ENCODE results near the gene SMC5. TPM values are rescaled to one million over a fixed set of nuclear protein-coding genes. Genes with fewer than 3 reads are reported as not detected.
A peak's percentile ranks its signal among the peaks of the same experiment; 100 is the strongest.
"Not testable (repeated sequence)": the region's sequence is repeated elsewhere in the genome, so short reads cannot be mapped to it uniquely, and the experiment has no call there.

Gene SMC5
- total and polyA plus RNA-seq, 9 donors: 20.0 to 41.2 (median 29.3) TPM

DNA sequence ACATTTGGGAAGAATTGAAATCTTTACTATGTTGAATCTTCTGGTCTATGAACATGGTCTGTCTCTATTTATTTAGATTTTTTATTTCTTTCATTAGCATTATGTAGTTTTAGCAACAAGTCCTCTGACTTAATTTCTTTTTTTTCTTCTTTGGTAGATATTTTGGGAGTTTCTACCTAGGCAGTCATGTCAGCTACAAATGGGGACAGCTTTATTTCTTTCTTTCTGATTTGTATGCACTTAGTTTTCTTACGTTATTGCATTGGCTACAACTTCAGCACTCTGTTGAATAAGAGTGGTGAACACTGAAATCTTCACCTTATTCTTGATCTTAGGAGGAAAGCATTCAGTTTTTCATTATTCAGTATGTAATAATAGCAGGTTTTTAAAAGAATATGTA is 33.5 kb downstream of the SMC5 start:
- no peak overlapping the region for H3K27ac ChIP-seq (ENCODE audit: low read length)
- WGBS (ENCODE audit: insufficient coverage): no CpG with 5 or more reads among the region's 1 CpG
- no peak overlapping the region for H3K4me3 ChIP-seq (ENCODE audit: low read length)
- peaks cover 21% of the 10 kb centered on the region for H3K9me3 ChIP-seq (replicated peaks; ENCODE audit: control insufficient read depth, low read depth, low read length)
- H3K4me1 ChIP-seq (ENCODE audit: control insufficient read depth, insufficient read depth, low read length): no peaks in the 10 kb centered on the region
- H3K36me3 ChIP-seq (ENCODE audit: control insufficient read depth, insufficient read depth, low read length): peaks cover 11% of the 10 kb centered on the region
- DNase-seq: no peak
- H3K27me3 ChIP-seq (ENCODE audit: control insufficient read depth, insufficient read depth, low read length): no peaks in the 10 kb centered on the region

DNA sequence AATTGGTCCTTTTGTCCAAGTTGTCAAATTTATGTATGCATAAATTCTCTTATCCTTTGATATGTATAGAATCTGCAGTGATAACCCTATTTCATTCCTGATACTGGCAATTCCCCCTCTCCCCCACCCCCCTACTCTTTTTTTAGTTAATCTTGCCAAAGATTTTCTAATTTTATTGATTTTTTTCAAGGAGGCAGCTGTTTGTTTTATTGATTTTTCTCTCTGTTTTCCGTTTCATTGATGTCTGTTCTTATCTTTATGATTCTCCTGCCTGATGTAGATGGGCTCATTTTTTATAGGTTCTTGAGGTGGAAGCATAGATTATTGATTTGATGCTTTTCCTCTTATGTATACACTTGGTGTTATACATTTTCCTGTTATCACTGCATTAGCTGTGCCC is 34.4 kb downstream of the SMC5 start:
- peaks cover 21% of the 10 kb centered on the region for H3K9me3 ChIP-seq (replicated peaks; ENCODE audit: control insufficient read depth, low read depth, low read length)
- no peak overlapping the region for H3K4me3 ChIP-seq (ENCODE audit: low read length)
- no peaks in the 10 kb centered on the region for H3K4me1 ChIP-seq (ENCODE audit: control insufficient read depth, insufficient read depth, low read length)
- H3K27ac ChIP-seq (ENCODE audit: low read length): no peak overlapping the region
- DNase-seq: no peak
- H3K27me3 ChIP-seq (ENCODE audit: control insufficient read depth, insufficient read depth, low read length): no peaks in the 10 kb centered on the region
- no CpG with 5 or more reads among the region's 1 CpG for WGBS (ENCODE audit: insufficient coverage)
- H3K36me3 ChIP-seq (ENCODE audit: control insufficient read depth, insufficient read depth, low read length): peaks cover 13% of the 10 kb centered on the region

DNA sequence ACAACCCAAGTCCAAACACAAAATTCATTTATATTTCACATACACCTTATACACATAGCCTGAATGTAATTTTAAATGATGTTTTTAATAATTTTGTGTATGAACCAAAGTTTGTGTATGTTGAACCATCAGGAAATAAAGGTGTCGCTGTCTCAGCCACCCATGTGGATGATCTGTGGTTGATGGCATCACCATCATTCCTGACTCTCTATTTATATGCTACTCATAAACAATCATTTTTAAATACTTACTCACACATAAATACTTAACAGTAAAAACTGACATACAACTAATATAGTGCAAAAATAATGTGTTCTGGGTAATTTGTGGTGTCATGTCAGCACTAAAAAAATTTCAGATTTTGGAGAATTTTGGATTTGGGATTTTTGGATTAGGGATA is 38.4 kb downstream of the SMC5 start:
- DNase-seq: no peak
- Histone ChIP-seq H3K36me3 (ENCODE audit: control insufficient read depth, insufficient read depth, low read length) (peaks cover 11% of the 10 kb centered on the region), H3K4me3 (ENCODE audit: low read length) (no peak overlapping the region), H3K4me1 (ENCODE audit: control insufficient read depth, insufficient read depth, low read length) (no peaks in the 10 kb centered on the region), H3K27me3 (ENCODE audit: control insufficient read depth, insufficient read depth, low read length) (no peaks in the 10 kb centered on the region), H3K27ac (ENCODE audit: low read length) (no peak overlapping the region), H3K9me3 (replicated peaks; ENCODE audit: control insufficient read depth, low read depth, low read length) (peaks cover 9% of the 10 kb centered on the region)
- WGBS (ENCODE audit: insufficient coverage): no CpG with 5 or more reads among the region's 1 CpG

GRCh38 chr9:70298245-70298771 is 39.5 kb downstream of the SMC5 start:
- no peaks in the 10 kb centered on the region for H3K27me3 ChIP-seq (ENCODE audit: control insufficient read depth, insufficient read depth, low read length)
- no peak for DNase-seq
- H3K27ac ChIP-seq (ENCODE audit: low read length): no peak overlapping the region
- peaks cover 6% of the 10 kb centered on the region for H3K9me3 ChIP-seq (replicated peaks; ENCODE audit: control insufficient read depth, low read depth, low read length)
- peaks cover 21% of the 10 kb centered on the region for H3K36me3 ChIP-seq (ENCODE audit: control insufficient read depth, insufficient read depth, low read length)
- no peaks in the 10 kb centered on the region for H3K4me1 ChIP-seq (ENCODE audit: control insufficient read depth, insufficient read depth, low read length)
- H3K4me3 ChIP-seq (ENCODE audit: low read length): no peak overlapping the region
- no CpG with 5 or more reads among the region's 1 CpG for WGBS (ENCODE audit: insufficient coverage)

- Histone ChIP-seq H3K4me3 (ENCODE audit: low read length) (no peak overlapping the region), H3K9me3 (replicated peaks; ENCODE audit: control insufficient read depth, low read depth, low read length) (no peaks in the 10 kb centered on the region), H3K27ac (ENCODE audit: low read length) (no peak overlapping the region), H3K36me3 (ENCODE audit: control insufficient read depth, insufficient read depth, low read length) (peaks cover 25% of the 10 kb centered on the region), H3K27me3 (ENCODE audit: control insufficient read depth, insufficient read depth, low read length) (no peaks in the 10 kb centered on the region), H3K4me1 (ENCODE audit: control insufficient read depth, insufficient read depth, low read length) (no peaks in the 10 kb centered on the region)
- peak; percentile 7 for DNase-seq
- WGBS (ENCODE audit: insufficient coverage): no CpG with 5 or more reads among the region's 5 CpGs
Measured at GRCh38 chr9:70303268-70303667, 44.5 kb downstream of the SMC5 start.

DNA sequence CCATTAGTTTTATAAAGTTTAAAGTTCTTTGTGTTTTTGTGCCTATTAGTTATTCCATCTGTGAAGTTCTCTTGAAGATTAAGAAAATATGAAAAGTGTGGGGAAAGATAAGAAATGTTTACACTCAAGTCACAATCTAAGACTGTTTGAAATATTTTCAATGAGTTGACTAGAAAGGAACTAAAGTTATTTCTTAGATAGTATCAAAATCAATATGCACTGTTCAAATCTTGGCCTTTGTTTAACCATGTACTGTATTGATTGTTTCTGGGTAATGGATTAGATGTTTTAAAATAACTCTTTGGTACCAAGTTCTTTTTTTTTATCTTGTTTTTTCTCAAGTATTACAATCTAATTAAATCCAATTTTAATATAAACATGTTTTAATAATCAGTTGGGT is 46.0 kb downstream of the SMC5 start:
- H3K27me3 ChIP-seq (ENCODE audit: control insufficient read depth, insufficient read depth, low read length): no peaks in the 10 kb centered on the region
- H3K4me1 ChIP-seq (ENCODE audit: control insufficient read depth, insufficient read depth, low read length): no peaks in the 10 kb centered on the region
- H3K9me3 ChIP-seq (replicated peaks; ENCODE audit: control insufficient read depth, low read depth, low read length): peaks cover 3% of the 10 kb centered on the region
- H3K36me3 ChIP-seq (ENCODE audit: control insufficient read depth, insufficient read depth, low read length): peaks cover 32% of the 10 kb centered on the region
- no peak overlapping the region for H3K4me3 ChIP-seq (ENCODE audit: low read length)
- H3K27ac ChIP-seq (ENCODE audit: low read length): no peak overlapping the region
- DNase-seq: no peak

DNA sequence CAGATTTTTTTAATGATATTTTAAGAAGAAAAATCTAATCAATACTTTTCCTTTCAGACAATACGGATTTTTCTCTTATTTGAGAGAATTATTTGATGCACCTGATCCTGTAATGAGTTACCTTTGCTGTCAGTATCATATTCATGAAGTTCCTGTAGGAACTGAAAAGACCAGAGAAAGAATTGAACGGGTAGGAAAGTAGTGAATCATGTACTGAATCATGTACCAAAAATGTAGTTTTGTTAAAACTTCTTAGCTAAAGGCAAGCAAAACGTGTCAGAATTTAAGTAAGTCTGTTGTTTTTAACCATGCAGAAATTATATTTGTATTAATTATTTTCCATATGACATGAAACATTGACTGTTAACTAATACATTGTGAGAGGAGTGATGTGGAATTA is 56.6 kb downstream of the SMC5 start:
- Histone ChIP-seq H3K4me3 (ENCODE audit: low read length) (no peak overlapping the region), H3K36me3 (ENCODE audit: control insufficient read depth, insufficient read depth, low read length) (peaks cover 16% of the 10 kb centered on the region), H3K27me3 (ENCODE audit: control insufficient read depth, insufficient read depth, low read length) (no peaks in the 10 kb centered on the region), H3K27ac (ENCODE audit: low read length) (no peak overlapping the region), H3K9me3 (replicated peaks; ENCODE audit: control insufficient read depth, low read depth, low read length) (no peaks in the 10 kb centered on the region), H3K4me1 (ENCODE audit: control insufficient read depth, insufficient read depth, low read length) (no peaks in the 10 kb centered on the region)
- WGBS (ENCODE audit: insufficient coverage): no CpG with 5 or more reads among the region's 3 CpGs
- DNase-seq: no peak

DNA sequence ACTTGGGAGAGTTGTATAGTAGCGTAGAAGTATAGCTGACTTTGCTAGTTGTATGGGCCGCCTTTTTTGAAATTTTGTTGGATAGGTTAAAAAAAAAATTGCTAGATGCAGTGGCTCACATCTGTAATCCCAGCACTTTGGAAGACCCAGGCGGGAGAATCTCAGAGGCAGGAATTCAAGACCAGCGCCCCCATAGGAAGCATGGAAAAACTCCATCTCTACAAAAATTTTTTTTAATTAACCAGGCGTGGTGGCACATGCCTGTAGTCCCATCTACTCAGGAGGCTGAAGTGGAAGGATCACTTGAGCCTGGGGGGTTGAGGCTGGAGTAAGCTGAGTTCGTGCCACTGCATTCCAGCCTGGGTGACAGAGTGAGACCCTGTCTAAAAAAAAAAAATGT is 59.2 kb downstream of the SMC5 start:
- 100% methylated on average over 1 of the region's 6 CpGs for WGBS (ENCODE audit: insufficient coverage)
- DNase-seq: no peak
- Histone ChIP-seq H3K4me1 (ENCODE audit: control insufficient read depth, insufficient read depth, low read length) (no peaks in the 10 kb centered on the region), H3K36me3 (ENCODE audit: control insufficient read depth, insufficient read depth, low read length) (peaks cover 22% of the 10 kb centered on the region), H3K9me3 (replicated peaks; ENCODE audit: control insufficient read depth, low read depth, low read length) (no peaks in the 10 kb centered on the region), H3K27me3 (ENCODE audit: control insufficient read depth, insufficient read depth, low read length) (no peaks in the 10 kb centered on the region), H3K27ac (ENCODE audit: low read length) (no peak overlapping the region), H3K4me3 (ENCODE audit: low read length) (no peak overlapping the region)

DNA sequence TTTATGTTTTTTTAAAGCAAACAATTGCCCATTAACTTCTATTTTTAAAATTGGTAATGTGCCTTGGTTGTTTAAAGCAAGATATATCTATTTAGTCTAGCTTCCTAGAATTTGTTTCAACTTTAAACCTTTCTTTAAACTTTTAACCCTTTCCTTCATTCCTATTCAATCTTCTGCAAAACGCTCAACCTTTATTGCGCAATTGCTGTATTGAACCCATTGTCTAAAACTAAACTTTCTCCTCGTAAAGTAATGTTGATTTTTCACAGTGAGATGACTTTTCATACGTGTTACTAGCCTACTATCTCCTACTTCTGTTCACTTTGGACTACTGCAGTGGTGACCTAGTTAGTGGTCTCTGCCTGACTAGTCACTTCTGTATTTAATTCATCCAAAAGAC is 63.3 kb downstream of the SMC5 start:
- Histone ChIP-seq H3K4me1 (ENCODE audit: control insufficient read depth, insufficient read depth, low read length) (no peaks in the 10 kb centered on the region), H3K4me3 (ENCODE audit: low read length) (no peak overlapping the region), H3K27me3 (ENCODE audit: control insufficient read depth, insufficient read depth, low read length) (no peaks in the 10 kb centered on the region), H3K27ac (ENCODE audit: low read length) (no peak overlapping the region), H3K36me3 (ENCODE audit: control insufficient read depth, insufficient read depth, low read length) (peaks cover 27% of the 10 kb centered on the region), H3K9me3 (replicated peaks; ENCODE audit: control insufficient read depth, low read depth, low read length) (no peaks in the 10 kb centered on the region)
- 100% methylated on average over 2 of the region's 4 CpGs for WGBS (ENCODE audit: insufficient coverage)
- DNase-seq: no peak

DNA sequence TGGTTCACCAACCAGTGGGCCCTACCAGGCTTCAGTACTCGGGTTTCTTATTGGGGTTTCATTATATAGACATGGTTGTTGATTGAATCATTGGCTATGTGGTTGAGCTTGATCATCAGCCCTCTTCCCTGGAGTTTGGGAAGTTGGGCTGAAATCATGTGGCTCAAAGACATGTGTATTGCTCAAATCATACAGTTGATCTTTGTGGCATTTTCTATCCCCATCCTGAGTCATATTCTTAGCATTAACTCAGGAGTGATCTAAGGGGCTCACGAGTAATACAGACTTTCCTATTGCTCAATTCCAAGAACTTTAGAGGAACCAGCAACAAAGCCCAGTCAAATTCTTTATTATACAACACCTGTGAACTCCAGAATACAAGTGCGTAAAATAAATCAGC is 66.2 kb downstream of the SMC5 start:
- Histone ChIP-seq H3K4me1 (ENCODE audit: control insufficient read depth, insufficient read depth, low read length) (no peaks in the 10 kb centered on the region), H3K9me3 (replicated peaks; ENCODE audit: control insufficient read depth, low read depth, low read length) (no peaks in the 10 kb centered on the region), H3K27ac (ENCODE audit: low read length) (no peak overlapping the region), H3K4me3 (ENCODE audit: low read length) (no peak overlapping the region), H3K27me3 (ENCODE audit: control insufficient read depth, insufficient read depth, low read length) (no peaks in the 10 kb centered on the region), H3K36me3 (ENCODE audit: control insufficient read depth, insufficient read depth, low read length) (peaks cover 49% of the 10 kb centered on the region)
- 83% methylated on average over 1 of the region's 3 CpGs for WGBS (ENCODE audit: insufficient coverage)
- DNase-seq: no peak

- H3K4me1 ChIP-seq (ENCODE audit: control insufficient read depth, insufficient read depth, low read length); H3K27me3 ChIP-seq (ENCODE audit: control insufficient read depth, insufficient read depth, low read length); H3K9me3 ChIP-seq (replicated peaks; ENCODE audit: control insufficient read depth, low read depth, low read length); DNase-seq; H3K27ac ChIP-seq (ENCODE audit: low read length); H3K4me3 ChIP-seq (ENCODE audit: low read length): not testable (repeated sequence)
- 93% methylated on average over 4 of the region's 4 CpGs for WGBS (ENCODE audit: insufficient coverage)
- H3K36me3 ChIP-seq (ENCODE audit: control insufficient read depth, insufficient read depth, low read length): peaks cover 40% of the 10 kb centered on the region
Measured at GRCh38 chr9:70328625-70329024, 69.8 kb downstream of the SMC5 start.
